Activated B cell treated with CpG ODN at 0.5 μM for 24 hours (primary cell): ENCODE measurements around the gene GSAP. TPM values are rescaled to one million over a fixed set of nuclear protein-coding genes. Genes with fewer than 3 reads are reported as not detected.

Experiments
- ATAC-seq: fragments of 200-7000 bp; cut with Tn5 transposase; one replicate; pipeline ENCODE4 v1.10.0; 2021; ENCODE audit warnings: low read depth, mild to moderate bottlenecking, moderate library complexity
- CTCF ChIA-PET: fragments of 350-600 bp; sonication (Branson Sonifier 250); formaldehyde crosslinking; loops from one replicate; lab custom pipeline; 2021; ENCODE audit warnings: antibody characterized with exemption; lab: Charles Lee
- POLR2A ChIA-PET: fragments of 350-600 bp; sonication (Branson Sonifier 250); formaldehyde crosslinking; loops from one replicate; lab custom pipeline; 2021; ENCODE audit warnings: antibody characterized with exemption; lab: Charles Lee
- DNase-seq: peaks from one replicate; pipeline ENCODE4 v3.0.0; 2022
- H3K27ac Mint-ChIP-seq: one replicate; pipeline ENCODE4 v1.8.0; 2020; ENCODE audit warnings: mixed read lengths
- H3K27me3 Mint-ChIP-seq: one replicate; pipeline ENCODE4 v1.8.0; 2021; ENCODE audit warnings: mixed read lengths
- H3K36me3 Mint-ChIP-seq: one replicate; pipeline ENCODE4 v1.8.0; 2021; ENCODE audit warnings: low read depth, mixed read lengths
- H3K4me1 Mint-ChIP-seq: one replicate; pipeline ENCODE4 v1.8.0; 2021; ENCODE audit warnings: mixed read lengths
- H3K4me3 Mint-ChIP-seq: one replicate; pipeline ENCODE4 v1.8.0; 2020; ENCODE audit warnings: mild to moderate bottlenecking, mixed read lengths
- H3K9me3 Mint-ChIP-seq: one replicate; pipeline ENCODE4 v1.8.0; 2020; ENCODE audit warnings: mixed read lengths
- intact Hi-C: fragments of 100-400 bp; cut with micrococcal nuclease; formaldehyde crosslinking; loops from one replicate; pipeline ENCODE4 v1.15.1; 2024
- total RNA-seq: library from RNA; stranded (reverse); gene quantifications from 2 replicates; pipeline ENCODE4 v1.2.3, GENCODE V29; 2022
- TF ChIP-seq, protein P1 (sequence below): fragments of 200-600 bp; IDR thresholded peaks from one replicate; pipeline ENCODE4 v1.8.0; 2022; ENCODE audit warnings: antibody characterized with exemption, mild to moderate bottlenecking

Gene GSAP
- total RNA-seq, 1 donor from 2014 or later: 91.2 TPM

DNA sequence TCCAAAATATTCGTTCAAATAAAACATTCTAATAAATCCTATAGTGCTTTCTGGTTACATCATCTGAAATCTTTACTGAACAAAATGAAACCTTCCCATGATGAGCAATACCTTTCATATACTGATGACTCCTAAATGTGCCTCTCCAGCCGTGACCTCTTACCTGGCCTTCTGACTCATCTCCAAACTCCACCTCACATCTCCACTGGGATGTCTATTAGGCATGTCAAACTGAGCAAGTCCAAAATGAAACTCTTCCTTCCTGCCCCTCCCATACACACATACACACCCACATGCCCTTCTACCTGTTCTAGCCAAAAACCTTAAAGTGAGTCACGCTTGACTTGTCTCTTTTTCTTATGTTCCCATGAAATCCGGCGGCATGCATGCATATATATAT lies 22.9 kb downstream of the GSAP start:
- peaks cover 48% of the 10 kb centered on the region for H3K4me1 Mint-ChIP-seq
- H3K9me3 Mint-ChIP-seq: no peaks in the 10 kb centered on the region
- ATAC-seq (peak; percentile 79), DNase-seq (no peak)
- no peaks in the 10 kb centered on the region for H3K27me3 Mint-ChIP-seq
- ChIA-PET POLR2A (interaction anchor here (0.6 to 3.8 kb wide), 4 partner anchors 9 to 145 kb away, joined by 3 to 144 read pairs (median 6); partner anchors contain the start of genes GSAP and PTPN12), CTCF (no interaction called here)
- H3K4me3 Mint-ChIP-seq: peak overlapping the region; percentile 21
- TF ChIP-seq, protein P1, sequence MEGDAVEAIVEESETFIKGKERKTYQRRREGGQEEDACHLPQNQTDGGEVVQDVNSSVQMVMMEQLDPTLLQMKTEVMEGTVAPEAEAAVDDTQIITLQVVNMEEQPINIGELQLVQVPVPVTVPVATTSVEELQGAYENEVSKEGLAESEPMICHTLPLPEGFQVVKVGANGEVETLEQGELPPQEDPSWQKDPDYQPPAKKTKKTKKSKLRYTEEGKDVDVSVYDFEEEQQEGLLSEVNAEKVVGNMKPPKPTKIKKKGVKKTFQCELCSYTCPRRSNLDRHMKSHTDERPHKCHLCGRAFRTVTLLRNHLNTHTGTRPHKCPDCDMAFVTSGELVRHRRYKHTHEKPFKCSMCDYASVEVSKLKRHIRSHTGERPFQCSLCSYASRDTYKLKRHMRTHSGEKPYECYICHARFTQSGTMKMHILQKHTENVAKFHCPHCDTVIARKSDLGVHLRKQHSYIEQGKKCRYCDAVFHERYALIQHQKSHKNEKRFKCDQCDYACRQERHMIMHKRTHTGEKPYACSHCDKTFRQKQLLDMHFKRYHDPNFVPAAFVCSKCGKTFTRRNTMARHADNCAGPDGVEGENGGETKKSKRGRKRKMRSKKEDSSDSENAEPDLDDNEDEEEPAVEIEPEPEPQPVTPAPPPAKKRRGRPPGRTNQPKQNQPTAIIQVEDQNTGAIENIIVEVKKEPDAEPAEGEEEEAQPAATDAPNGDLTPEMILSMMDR: no peak
- peak overlapping the region; percentile 85 for H3K27ac Mint-ChIP-seq
- intact Hi-C loops: loop anchor here (1.0 to 5.0 kb wide), 4 partner anchors 8 to 70 kb away; no protein-coding TSS in a partner anchor
- H3K36me3 Mint-ChIP-seq: peaks cover 61% of the 10 kb centered on the region

DNA sequence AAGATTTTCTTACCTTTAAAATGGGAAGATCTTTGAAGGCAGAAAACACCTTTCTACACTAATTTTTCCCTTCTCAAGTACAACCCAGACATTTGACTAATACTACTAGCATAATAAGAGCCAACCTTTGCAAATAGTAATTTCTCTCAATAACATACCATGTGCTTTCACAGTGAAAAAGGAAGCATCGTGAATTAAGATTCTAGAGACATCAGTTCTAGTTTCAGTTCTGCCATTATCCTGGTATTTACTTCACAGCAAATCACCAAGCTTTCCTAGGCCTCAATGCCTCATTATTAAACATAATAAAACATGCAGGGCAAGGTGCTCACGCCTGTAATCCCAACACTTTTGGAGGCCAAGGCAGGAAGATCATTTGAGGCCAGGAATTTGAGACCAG lies 24.9 kb downstream of the GSAP start:
- H3K36me3 Mint-ChIP-seq: peaks cover 69% of the 10 kb centered on the region
- no peak for DNase-seq
- peak; percentile 68 for ATAC-seq
- H3K4me3 Mint-ChIP-seq: peak overlapping the region; percentile 70
- ChIA-PET CTCF (interaction anchor here (0.6 to 1.2 kb wide), 2 partner anchors 24 to 388 kb away, joined by 3 to 4 read pairs; no protein-coding TSS in a partner anchor), POLR2A (interaction anchor here (0.6 to 3.8 kb wide), 10 partner anchors 17 to 180 kb away, joined by 3 to 144 read pairs (median 4); partner anchors contain the start of genes GSAP and PTPN12)
- no peaks in the 10 kb centered on the region for H3K27me3 Mint-ChIP-seq
- intact Hi-C loops: loop anchor here (1.0 to 5.0 kb wide), 4 partner anchors 24 to 146 kb away; partner anchors contain the start of gene PTPN12
- TF ChIP-seq, protein P1: no peak
- H3K27ac Mint-ChIP-seq: peak overlapping the region; percentile 85
- H3K9me3 Mint-ChIP-seq: no peaks in the 10 kb centered on the region
- peaks cover 59% of the 10 kb centered on the region for H3K4me1 Mint-ChIP-seq

DNA sequence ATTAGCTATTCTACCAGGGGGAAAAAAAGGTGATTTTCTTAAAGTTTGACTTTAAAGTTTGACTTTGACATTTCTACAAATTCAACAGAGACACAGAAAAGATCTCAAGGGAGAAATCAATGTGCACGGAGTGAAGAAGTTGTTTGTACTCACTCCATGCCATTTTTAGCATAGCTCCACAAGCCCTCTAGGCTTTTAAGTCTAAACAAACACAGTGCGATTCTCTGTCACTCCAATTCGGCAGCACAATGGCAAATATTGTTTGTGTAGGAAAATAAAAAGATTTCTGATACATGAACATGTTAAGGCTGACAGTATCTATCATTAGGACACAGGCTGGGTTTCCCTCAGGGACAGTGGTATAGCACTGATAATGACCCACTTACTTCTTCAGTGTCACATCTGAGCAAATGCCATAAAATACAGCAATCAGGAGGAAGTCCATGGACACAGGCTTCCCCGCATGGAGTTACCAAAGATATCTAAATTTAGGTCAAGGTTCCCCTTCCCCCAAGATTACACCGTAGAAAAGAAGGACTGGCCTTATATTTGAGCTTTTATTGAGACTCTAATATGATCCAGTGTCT lies 28.0 kb downstream of the GSAP start:
- ChIA-PET CTCF (no interaction called here), POLR2A (interaction anchor here (1.1 to 2.6 kb wide), 2 partner anchors 9 to 27 kb away, joined by 3 to 10 read pairs; no protein-coding TSS in a partner anchor)
- no peaks in the 10 kb centered on the region for H3K9me3 Mint-ChIP-seq
- TF ChIP-seq, protein P1: no peak
- ATAC-seq (no peak), DNase-seq (no peak)
- H3K4me3 Mint-ChIP-seq: no peak overlapping the region
- intact Hi-C loops: no loop called here
- peak overlapping the region; percentile 2 for H3K27ac Mint-ChIP-seq
- peaks cover 42% of the 10 kb centered on the region for H3K4me1 Mint-ChIP-seq
- H3K36me3 Mint-ChIP-seq: peaks cover 65% of the 10 kb centered on the region
- no peaks in the 10 kb centered on the region for H3K27me3 Mint-ChIP-seq

DNA sequence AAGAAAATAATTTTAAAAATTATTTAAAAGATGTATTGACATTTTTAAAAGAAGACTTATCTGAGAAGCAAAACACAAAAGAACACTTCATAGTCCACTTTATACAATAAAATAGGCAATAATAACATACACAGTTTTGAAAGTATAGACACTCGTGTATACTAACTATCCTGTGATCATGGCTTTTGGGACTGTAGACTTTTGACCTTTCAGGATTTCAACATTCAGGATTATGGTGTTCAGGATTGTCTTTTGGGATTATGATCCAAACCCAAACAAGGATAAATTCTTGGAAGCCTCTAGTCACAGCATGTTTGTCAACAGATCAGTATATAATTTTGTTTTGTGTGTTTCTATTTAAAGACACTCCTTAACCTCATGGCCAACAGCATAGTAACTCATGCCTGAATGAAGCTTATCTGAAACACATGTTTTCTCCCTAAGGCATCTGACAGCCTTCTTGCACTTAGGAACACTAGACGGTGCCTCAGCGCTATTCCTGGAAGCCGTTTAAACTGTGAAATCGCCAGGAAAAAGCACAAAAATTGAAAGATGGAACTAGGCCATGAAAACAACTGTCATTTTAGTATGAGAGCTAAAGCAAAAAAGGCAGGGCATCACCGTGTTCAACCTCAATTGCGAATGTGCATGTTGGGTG lies 29.9 kb downstream of the GSAP start:
- DNase-seq (no peak), ATAC-seq (no peak)
- H3K9me3 Mint-ChIP-seq: no peaks in the 10 kb centered on the region
- intact Hi-C loops: no loop called here
- H3K4me1 Mint-ChIP-seq: peaks cover 23% of the 10 kb centered on the region
- H3K36me3 Mint-ChIP-seq: peaks cover 72% of the 10 kb centered on the region
- H3K27ac Mint-ChIP-seq: no peak overlapping the region
- POLR2A ChIA-PET: interaction anchor here (2.6 kb wide), 1 partner anchor 29 kb away, joined by 10 read pairs; no protein-coding TSS in a partner anchor
- CTCF ChIA-PET: no interaction called here
- no peaks in the 10 kb centered on the region for H3K27me3 Mint-ChIP-seq
- no peak overlapping the region for H3K4me3 Mint-ChIP-seq
- TF ChIP-seq, protein P1: no peak

DNA sequence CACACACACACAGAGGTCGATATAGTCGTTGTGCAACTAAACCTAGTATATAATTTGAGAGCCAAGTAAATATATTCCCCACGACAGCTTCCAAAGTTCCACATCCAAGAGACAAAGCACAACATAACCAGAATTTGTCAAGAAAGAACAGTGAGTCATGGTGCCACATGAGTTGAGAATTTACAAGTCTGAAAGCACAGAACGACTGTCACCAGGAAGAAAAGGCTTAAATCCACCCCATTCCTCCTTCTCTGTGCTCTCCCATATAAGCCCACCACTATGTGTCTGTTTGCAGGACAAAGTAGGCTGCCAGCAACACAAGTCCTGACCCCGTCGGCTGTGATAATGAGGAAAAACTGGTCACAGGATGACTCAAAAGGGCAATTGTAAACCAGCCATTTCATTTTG lies 32.8 kb downstream of the GSAP start:
- H3K4me1 Mint-ChIP-seq: peaks cover 15% of the 10 kb centered on the region
- CTCF ChIA-PET: no interaction called here
- H3K27ac Mint-ChIP-seq: no peak overlapping the region
- intact Hi-C loops: loop anchor here (5.0 kb wide), 1 partner anchor 34 kb away; the partner anchor contains the start of gene GSAP
- TF ChIP-seq, protein P1: no peak
- POLR2A ChIA-PET: interaction anchor here (1.3 kb wide), 1 partner anchor 33 kb away, joined by 4 read pairs; the partner anchor contains the start of gene GSAP
- DNase-seq: no peak
- H3K27me3 Mint-ChIP-seq: no peaks in the 10 kb centered on the region
- no peaks in the 10 kb centered on the region for H3K9me3 Mint-ChIP-seq
- peaks cover 87% of the 10 kb centered on the region for H3K36me3 Mint-ChIP-seq
- no peak for ATAC-seq
- no peak overlapping the region for H3K4me3 Mint-ChIP-seq
